Stromal cell of bone marrow (primary cell): Measurements from ENCODE around the gene SDHC.
"Not testable (repeated sequence)": the region's sequence is repeated elsewhere in the genome, so short reads cannot be mapped to it uniquely, and the experiment has no call there.

Source experiments
- DNase-seq: peaks from one replicate; pipeline ENCODE4 v3.0.0-alpha.2; 2012; ENCODE audit warnings: low read depth

The SDHC gene

GRCh38 chr1:161311595-161312181 lies 2.5 kb upstream of the SDHC start:
- no peak for DNase-seq

- DNase-seq = no peak
Observed at GRCh38 chr1:161313554-161314200, 504 bp upstream of the SDHC start.

DNA sequence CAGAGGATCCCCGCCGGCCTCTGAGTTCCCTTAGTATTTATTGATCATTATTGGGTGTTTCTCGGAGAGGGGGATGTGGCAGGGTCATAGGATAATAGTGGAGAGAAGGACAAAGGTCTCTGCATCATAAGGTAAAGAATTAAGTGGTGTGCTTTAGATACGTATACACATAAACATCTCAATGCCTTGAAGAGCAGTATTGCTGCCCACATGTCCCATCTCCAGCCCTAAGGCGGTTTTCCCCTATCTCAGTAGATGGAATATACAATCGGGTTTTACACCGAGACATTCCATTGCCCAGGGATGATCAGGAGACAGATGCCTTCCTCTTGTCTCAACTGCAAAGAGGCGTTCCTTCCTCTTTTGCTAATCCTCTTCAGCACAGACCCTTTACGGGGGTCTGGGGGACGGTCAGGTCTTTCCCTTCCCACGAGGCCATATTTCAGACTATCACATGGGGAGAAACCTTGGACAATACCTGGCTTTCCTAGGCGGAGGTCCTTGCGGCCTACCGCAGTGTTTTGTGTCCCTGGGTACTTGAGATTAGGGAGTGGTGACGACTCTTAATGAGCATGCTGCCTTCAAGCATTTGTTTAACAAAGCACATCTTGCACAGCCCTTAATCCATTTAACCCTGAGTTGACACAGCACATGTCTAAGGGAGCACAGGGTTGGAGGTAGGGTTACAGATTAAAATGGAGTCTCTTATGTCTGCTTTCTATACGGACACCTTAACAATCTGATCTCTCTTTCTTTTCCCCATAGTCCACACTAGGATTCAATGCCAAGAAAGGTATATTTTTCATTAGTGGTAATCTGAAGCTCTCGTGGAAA lies 1.9 kb downstream of the SDHC start:
- not testable (repeated sequence) for DNase-seq

DNA sequence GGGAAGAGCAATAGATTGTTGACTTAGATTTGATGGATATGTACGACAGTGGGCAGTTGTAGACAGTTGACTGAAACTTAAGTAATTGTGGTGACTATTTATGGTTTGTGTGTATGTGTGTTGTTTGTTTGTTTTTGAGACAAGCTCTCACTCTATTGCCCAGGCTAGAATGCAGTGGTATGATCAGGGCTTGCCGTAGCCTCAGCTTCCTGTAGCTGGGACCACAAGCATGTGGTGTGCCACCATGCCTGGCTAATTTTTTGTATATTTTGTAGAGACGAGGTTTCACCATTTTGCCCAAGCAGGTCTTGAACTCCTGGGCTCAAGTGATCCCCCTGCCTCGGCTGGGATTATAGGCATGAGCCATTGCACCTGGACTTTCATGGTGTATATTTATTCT lies 9.8 kb downstream of the SDHC start:
- DNase-seq = no peak

DNA sequence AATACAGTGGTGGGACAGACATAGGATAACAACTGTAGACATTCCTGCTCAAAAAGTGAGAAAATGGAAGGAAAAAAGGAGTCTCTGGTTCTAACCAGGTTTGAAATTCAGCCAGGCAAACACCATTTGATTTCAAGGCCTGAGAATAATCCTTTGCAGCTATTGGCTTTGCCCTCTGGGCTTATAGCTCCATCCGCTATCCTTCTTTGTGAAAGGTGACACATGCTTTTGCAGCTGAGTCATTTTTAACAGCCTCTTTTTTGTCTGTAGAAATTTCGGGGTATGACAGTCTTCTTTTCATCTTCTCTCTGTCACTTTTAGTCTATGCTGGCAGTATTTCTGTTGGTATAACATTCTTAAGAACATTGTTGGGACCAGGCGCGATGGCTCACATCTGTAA lies 16.2 kb downstream of the SDHC start:
- DNase-seq = no peak

- DNase-seq = no peak
Observed at GRCh38 chr1:161333166-161333565, 19.0 kb downstream of the SDHC start.

DNA sequence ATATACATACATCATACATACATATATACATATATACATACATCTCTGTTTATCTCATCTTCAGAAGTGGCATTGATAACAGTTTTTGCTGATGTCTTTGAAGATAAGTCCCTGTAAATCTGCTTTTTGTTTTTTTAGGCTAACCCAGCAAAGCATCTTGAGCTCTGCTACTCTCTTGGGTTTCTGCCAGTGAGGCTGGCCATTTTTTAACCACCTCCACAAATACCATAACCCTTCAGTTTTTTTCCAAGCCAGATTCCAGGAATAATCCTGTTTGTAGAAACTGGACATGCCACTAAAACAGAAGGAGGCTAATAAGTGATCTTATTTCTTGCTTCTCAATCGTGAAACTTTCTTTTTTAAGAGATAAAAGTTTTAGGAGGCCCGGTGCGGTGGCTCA lies 21.6 kb downstream of the SDHC start:
- DNase-seq = no peak

- DNase-seq = no peak
Observed at GRCh38 chr1:161342177-161342576, 28.0 kb downstream of the SDHC start.

DNA sequence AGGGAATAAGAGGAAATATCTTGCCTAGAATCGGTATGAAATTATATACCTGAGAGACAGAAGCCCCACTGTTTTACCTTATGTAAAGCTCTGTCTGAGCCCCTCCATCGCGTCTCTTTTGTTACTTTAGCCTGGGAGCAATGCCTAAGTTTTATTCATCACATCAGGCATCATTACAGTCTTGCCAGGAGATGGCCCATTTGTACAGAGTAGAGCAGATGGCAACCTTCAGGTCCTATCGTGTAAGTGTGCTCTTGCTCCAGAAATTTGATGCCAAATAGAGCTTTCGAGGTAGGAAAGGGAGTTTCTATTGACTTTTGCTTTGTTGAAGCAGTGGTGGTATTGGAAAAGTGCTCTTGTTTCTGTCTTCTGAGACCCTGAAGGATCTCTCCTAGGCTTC lies 28.6 kb downstream of the SDHC start:
- DNase-seq = no peak

GRCh38 chr1:161350671-161351070 lies 36.5 kb downstream of the SDHC start:
- DNase-seq = no peak

DNA sequence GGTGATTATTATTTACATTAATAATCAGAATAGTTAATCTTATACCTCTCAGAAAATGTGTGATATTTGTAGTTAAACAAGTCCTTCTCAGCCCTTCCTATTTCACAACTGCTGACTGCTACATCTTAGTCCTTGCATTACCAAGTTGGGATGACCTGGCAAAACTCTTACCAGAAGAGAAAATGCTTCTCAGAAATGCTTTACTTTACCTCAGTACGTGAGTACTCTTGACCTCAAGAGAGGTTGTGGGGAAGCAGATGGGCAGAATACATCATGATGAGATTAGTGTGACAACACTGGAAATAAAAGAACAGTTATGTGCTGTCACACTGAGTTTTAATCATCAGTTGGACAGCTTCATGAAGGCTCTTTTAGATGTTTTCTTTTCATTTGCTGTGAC lies 37.3 kb downstream of the SDHC start:
- DNase-seq = no peak

GRCh38 chr1:161357073-161357472 lies 42.9 kb downstream of the SDHC start:
- DNase-seq = no peak

DNA sequence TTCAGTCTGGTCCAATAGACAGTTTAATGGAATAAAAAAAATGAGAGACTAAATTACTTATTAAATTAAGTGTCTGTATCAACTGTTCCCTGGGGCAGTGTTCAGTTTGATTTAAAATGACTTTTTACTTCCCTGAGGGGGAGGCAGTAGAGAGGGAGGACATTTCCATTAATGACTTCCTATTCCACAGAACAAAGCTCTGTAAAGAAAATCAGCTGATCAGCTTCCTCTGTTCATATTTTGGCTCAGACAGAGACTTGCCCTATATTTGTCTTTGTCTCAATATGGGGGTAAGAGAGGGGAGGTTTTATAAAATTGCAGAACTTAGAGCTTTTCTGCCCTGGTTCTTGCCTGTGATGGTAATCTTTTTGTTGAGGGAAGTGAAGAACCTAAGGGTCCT lies 45.1 kb downstream of the SDHC start:
- no peak for DNase-seq

DNA sequence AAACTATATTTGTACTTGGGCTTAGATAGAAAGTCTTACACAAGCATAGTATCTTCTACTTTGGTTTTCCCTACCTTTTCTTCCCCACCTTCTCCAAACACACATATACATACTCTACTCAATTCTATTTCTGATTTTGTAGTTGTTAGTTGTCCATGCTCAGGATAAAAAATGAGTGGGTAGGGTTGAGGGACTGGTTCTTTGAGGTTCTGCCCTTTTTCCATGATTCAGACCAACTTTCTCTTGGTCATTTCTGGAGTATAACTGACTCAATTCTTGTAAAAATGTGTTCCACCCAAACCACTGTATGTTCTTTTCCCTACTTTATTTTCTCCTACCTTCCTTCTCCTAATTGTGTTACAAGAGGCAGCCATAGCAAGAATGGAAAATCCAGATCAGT lies 50.2 kb downstream of the SDHC start:
- peak; percentile 36 for DNase-seq

DNA sequence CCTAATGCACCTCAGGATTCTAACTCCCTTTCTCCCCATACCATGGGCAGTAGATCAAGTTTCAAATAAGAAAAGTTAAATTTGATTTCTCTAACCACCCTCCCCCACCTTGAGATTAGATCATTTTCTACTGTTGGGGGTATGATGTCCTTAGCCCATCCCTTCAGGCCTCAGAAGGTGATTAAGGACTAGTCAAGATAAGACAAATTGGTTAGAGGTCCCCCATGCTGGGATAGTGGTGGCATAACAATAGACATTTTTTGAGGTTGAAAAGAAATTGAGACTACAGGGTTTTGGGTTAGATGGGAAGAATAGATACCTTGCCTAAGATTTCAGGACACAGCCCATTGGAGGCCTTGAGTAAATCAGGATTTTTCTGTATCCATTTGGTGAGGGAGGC lies 51.0 kb downstream of the SDHC start:
- DNase-seq = no peak

DNA sequence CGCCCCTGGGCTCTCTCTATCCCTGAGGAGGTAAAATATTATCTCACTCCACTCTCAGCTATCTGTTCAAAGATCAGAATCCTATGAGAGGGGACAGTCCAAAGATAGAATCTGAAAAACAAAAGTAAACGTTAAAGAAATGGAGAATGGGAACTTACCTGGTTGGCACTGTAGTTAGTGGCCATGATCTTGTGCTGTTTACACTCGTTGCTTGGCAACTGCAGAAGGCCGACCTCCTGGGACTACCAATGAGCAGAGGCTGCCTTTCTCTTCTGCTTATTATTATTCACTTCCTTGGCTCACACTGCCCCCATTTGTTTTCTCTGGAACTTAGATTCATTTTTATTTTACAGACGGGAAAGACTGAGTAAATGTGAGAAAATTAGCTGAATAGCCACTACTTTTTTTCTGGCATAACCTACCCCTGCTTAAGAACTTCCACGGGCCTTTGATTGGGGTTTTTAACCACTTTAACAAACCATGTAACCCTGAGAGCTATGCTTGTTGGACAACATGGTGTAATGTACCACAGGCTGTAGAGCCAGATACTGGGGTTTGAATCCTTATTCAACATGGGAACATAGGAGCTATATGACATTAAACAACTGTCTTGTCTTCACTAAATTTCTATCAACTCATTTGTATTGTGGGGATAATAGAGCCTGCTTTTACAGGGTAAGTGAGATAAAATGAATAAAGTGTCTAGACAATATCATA lies 53.7 kb downstream of the SDHC start, which contains the start of gene CFAP126:
Gene CFAP126 (minus strand): TSS at position 193 of the 717 bp plus-strand sequence. CDS start 8 bp downstream, at position 185.
- peak; percentile 88 for DNase-seq

- no peak for DNase-seq
Observed at GRCh38 chr1:161373442-161373841, 59.3 kb downstream of the SDHC start.

- no peak for DNase-seq
Observed at GRCh38 chr1:161374373-161374772, 60.2 kb downstream of the SDHC start.

GRCh38 chr1:161378014-161378413 lies 63.8 kb downstream of the SDHC start:
- DNase-seq = no peak

DNA sequence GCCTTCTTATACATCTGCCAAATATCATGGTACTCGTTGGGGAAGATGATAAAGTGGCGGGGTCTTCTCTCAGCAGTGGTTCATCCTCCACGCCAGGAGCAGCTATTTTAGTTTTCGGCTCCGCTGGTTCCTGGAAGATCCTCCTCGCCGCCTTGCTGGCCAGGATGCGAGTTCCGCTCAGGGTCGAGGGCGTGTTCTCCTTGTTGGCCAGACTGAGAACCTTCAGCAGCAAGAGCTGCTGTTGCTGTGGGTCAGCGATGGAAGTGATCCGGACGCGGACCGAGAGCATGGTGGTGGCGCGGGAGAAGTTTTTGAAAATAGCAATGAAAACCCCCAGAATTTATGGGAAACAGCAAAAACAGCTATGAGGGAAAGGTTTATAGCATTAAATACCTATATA lies 64.9 kb downstream of the SDHC start:
- no peak for DNase-seq

GRCh38 chr1:161381707-161382106 lies 67.5 kb downstream of the SDHC start:
- no peak for DNase-seq

GRCh38 chr1:161382214-161383019 lies 68.2 kb downstream of the SDHC start:
- peak; percentile 70 for DNase-seq
